GM23338 (cell line): ENCODE results near the gene MLST8. TPM values are rescaled to one million over a fixed set of nuclear protein-coding genes. Genes with fewer than 3 reads are reported as not detected.

Experiments used
- ATAC-seq: fragments of 200-7000 bp; cut with Tn5 transposase; 3 replicates; pipeline ENCODE4 v1.9.1; 2020
- DNase-seq: peaks from one replicate; pipeline ENCODE4 v3.0.0-alpha.2; 2015; ENCODE audit warnings: low spot score
- H2AFZ ChIP-seq: fragments of 200-600 bp; sonication (generic); 2 replicates; pipeline ENCODE4 v1.8.0; 2016; ENCODE audit warnings: antibody characterized with exemption, mild to moderate bottlenecking, moderate library complexity
- H3F3A ChIP-seq: fragments of 200-600 bp; sonication (generic); replicated peaks from 2 replicates; pipeline ENCODE4 v1.8.0; 2017; ENCODE audit warnings: antibody characterized with exemption, mixed run types, low read depth
- H3K27ac ChIP-seq: fragments of 200-600 bp; sonication (generic); 2 replicates; pipeline ENCODE4 v1.6.1; 2016; ENCODE audit warnings: low read depth
- H3K27me3 ChIP-seq: fragments of 200-600 bp; sonication (generic); 2 replicates; pipeline ENCODE4 v1.8.0; 2016; ENCODE audit warnings: mild to moderate bottlenecking, mixed run types, moderate library complexity; ENCODE audit not compliant: insufficient read depth
- H3K36me3 ChIP-seq: fragments of 200-600 bp; sonication (generic); 2 replicates; pipeline ENCODE4 v1.8.0; 2016; ENCODE audit warnings: mild to moderate bottlenecking; ENCODE audit not compliant: insufficient read depth
- H3K4me1 ChIP-seq: fragments of 200-600 bp; sonication (generic); 2 replicates; pipeline ENCODE4 v1.8.0; 2016; ENCODE audit warnings: mild to moderate bottlenecking, moderate library complexity; ENCODE audit not compliant: insufficient read depth
- H3K4me2 ChIP-seq: fragments of 200-600 bp; sonication (generic); 2 replicates; pipeline ENCODE4 v1.7.1; 2017; ENCODE audit warnings: mixed run types
- H3K4me3 ChIP-seq: fragments of 200-600 bp; sonication (generic); 2 replicates; pipeline ENCODE4 v1.6.1; 2016; ENCODE audit warnings: mixed run types
- H3K79me2 ChIP-seq: fragments of 200-600 bp; sonication (generic); replicated peaks from 2 replicates; pipeline ENCODE4 v1.8.0; 2017; ENCODE audit warnings: mild to moderate bottlenecking; ENCODE audit not compliant: insufficient read depth
- H3K9me2 ChIP-seq: fragments of 200-600 bp; sonication (generic); 2 replicates; pipeline ENCODE4 v1.8.0; 2017; ENCODE audit not compliant: insufficient read depth
- H4K20me1 ChIP-seq: fragments of 200-600 bp; sonication (generic); replicated peaks from 2 replicates; pipeline ENCODE4 v1.8.0; 2017; ENCODE audit warnings: mild to moderate bottlenecking; ENCODE audit not compliant: insufficient read depth
- H3K27ac Mint-ChIP-seq: 2 replicates; pipeline ENCODE4 v1.8.0; 2020; ENCODE audit warnings: inconsistent platforms, mild to moderate bottlenecking, moderate library complexity, mixed read lengths
- H3K27me3 Mint-ChIP-seq: 3 replicates; pipeline ENCODE4 v1.8.0; 2022; ENCODE audit warnings: low read depth, mild to moderate bottlenecking, moderate library complexity, mixed read lengths, inconsistent platforms; ENCODE audit not compliant: insufficient read depth, poor library complexity
- H3K36me3 Mint-ChIP-seq: 3 replicates; pipeline ENCODE4 v1.8.0; 2021; ENCODE audit warnings: low read depth, mild to moderate bottlenecking, inconsistent platforms, moderate library complexity, mixed read lengths
- H3K4me1 Mint-ChIP-seq: 3 replicates; pipeline ENCODE4 v1.8.0; 2020; ENCODE audit warnings: mild to moderate bottlenecking, inconsistent platforms, mixed read lengths
- H3K4me3 Mint-ChIP-seq: 3 replicates; pipeline ENCODE4 v1.8.0; 2021; ENCODE audit warnings: moderate library complexity, mild to moderate bottlenecking, inconsistent platforms, mixed read lengths
- H3K9me3 Mint-ChIP-seq: 3 replicates; pipeline ENCODE4 v1.8.0; 2020; ENCODE audit warnings: moderate library complexity, mild to moderate bottlenecking, inconsistent platforms, mixed read lengths
- CREB1 ChIP-seq: fragments of 250-450 bp; sonication (Bioruptor Pico); IDR thresholded peaks from 2 replicates; pipeline ENCODE4 v1.5.0; 2020; ENCODE audit warnings: low read depth, mild to moderate bottlenecking, moderate library complexity
- CTCF ChIP-seq, 2 experiments: fragments of 200-600 bp in 1 of 2; sonication (generic) in 1 of 2; conservative IDR thresholded peaks; 2 replicates each; pipeline versions ENCODE4 v1.5.1 to v1.6.1; 2016 to 2017; ENCODE audit warnings: antibody characterized with exemption in 2 of 2, low read depth in 2 of 2, mild to moderate bottlenecking in 2 of 2, moderate library complexity in 1 of 2
- ETS1 ChIP-seq: IDR thresholded peaks from 2 replicates; pipeline ENCODE4 v1.6.1; 2016; ENCODE audit warnings: antibody characterized with exemption
- EZH2 ChIP-seq: fragments of 200-600 bp; sonication (generic); IDR thresholded peaks from one replicate; pipeline ENCODE4 v1.8.0; 2017; ENCODE audit warnings: antibody characterized with exemption, mild to moderate bottlenecking, low read depth; ENCODE audit not compliant: unreplicated experiment
- EZH2phosphoT487 ChIP-seq: fragments of 200-600 bp; sonication (generic); IDR thresholded peaks from one replicate; pipeline ENCODE4 v1.8.1; 2018; ENCODE audit warnings: antibody characterized with exemption; ENCODE audit not compliant: unreplicated experiment
- JUNB ChIP-seq: IDR thresholded peaks from one replicate; pipeline ENCODE4 v1.6.1; 2016; ENCODE audit warnings: antibody characterized with exemption; ENCODE audit not compliant: unreplicated experiment
- NANOG ChIP-seq: IDR thresholded peaks from 2 replicates; pipeline ENCODE4 v1.6.1; 2016; ENCODE audit warnings: antibody characterized with exemption, borderline replicate concordance
- POLR2AphosphoS5 ChIP-seq: IDR thresholded peaks from 2 replicates; pipeline ENCODE4 v1.6.1; 2016; ENCODE audit warnings: antibody characterized with exemption, low read depth
- REST ChIP-seq: IDR thresholded peaks from one replicate; pipeline ENCODE4 v1.6.1; 2018; ENCODE audit warnings: antibody characterized with exemption; ENCODE audit not compliant: unreplicated experiment
- STAT1 ChIP-seq: IDR thresholded peaks from one replicate; pipeline ENCODE4 v1.6.1; 2016; ENCODE audit warnings: antibody characterized with exemption; ENCODE audit not compliant: unreplicated experiment
- ZNF114 ChIP-seq: fragments of 250-450 bp; sonication (Bioruptor Pico); IDR thresholded peaks from 2 replicates; pipeline ENCODE4 v1.5.0; 2020; ENCODE audit warnings: mild to moderate bottlenecking, moderate library complexity
- ZNF331 ChIP-seq: fragments of 250-450 bp; sonication (Bioruptor Pico); IDR thresholded peaks from 2 replicates; pipeline ENCODE4 v1.5.0; 2020; ENCODE audit warnings: low read depth, mild to moderate bottlenecking, moderate library complexity
- ZNF462 ChIP-seq: fragments of 250-450 bp; sonication (Bioruptor Pico); IDR thresholded peaks from 2 replicates; pipeline ENCODE4 v1.5.0; 2020; ENCODE audit warnings: mild to moderate bottlenecking, moderate library complexity
- polyA plus RNA-seq: library from polyadenylated mRNA; unstranded; fragments of >200 nt; fragmentation: Nextera tagmentation; extraction: Ambion mirVana; gene quantifications from 2 replicates; pipeline ENCODE4 v1.2.1, GENCODE V29; 2016
- total RNA-seq: library from RNA; depleted of rRNA; stranded (reverse); fragments of >200 nt; shearing (Covaris generic); gene quantifications from 2 replicates; pipeline ENCODE4 v1.2.3, GENCODE V29; 2014

MLST8 gene
- total and polyA plus RNA-seq, 2 experiments from 2014 or later = 58.8 to 138 TPM

- H4K20me1 ChIP-seq = no peaks in the 10 kb centered on the region; the same call in 1 of the 2 replicates
- no peak for ATAC-seq
- H3K9me2 ChIP-seq = no peaks in the 10 kb centered on the region
- no peak overlapping the region for H3K27ac ChIP-seq
- H3K4me3 ChIP-seq = no peak overlapping the region
- no peaks in the 10 kb centered on the region for H3K9me3 Mint-ChIP-seq
- no peaks in the 10 kb centered on the region for H3K27me3 ChIP-seq
- peaks cover 12% of the 10 kb centered on the region; the same call in 1 of the 2 replicates for H3F3A ChIP-seq
- H3K4me3 Mint-ChIP-seq = no peak overlapping the region
- H3K4me2 ChIP-seq = no peak overlapping the region
- no peaks in the 10 kb centered on the region; the same call in 1 of the 2 replicates for H3K36me3 ChIP-seq
- H3K27me3 Mint-ChIP-seq = peaks cover 9% of the 10 kb centered on the region
- DNase-seq = no peak
- TF ChIP-seq ZNF114 (CRISPR knock-in tag) = no peak
- no peak for TF ChIP-seq ZNF331 (CRISPR knock-in tag)
- no peak for TF ChIP-seq NANOG
- no peak for TF ChIP-seq POLR2AphosphoS5
- no peak for TF ChIP-seq STAT1
- TF ChIP-seq REST = no peak
- TF ChIP-seq ETS1 = no peak
- no peak for TF ChIP-seq JUNB
- no peak for TF ChIP-seq ZNF462 (CRISPR knock-in tag)
- TF ChIP-seq CREB1 (CRISPR knock-in tag) = no peak
- TF ChIP-seq EZH2 = no peak
- no peak for TF ChIP-seq EZH2phosphoT487
- TF ChIP-seq CTCF (conservative IDR thresholded peaks at IDR 0.05; ENCODE audit: low read depth in 2 of 2) = no peak
- H3K27ac Mint-ChIP-seq = peak overlapping the region; percentile 36; the same call in 1 of the 2 replicates
- H3K4me1 Mint-ChIP-seq = peaks cover 2% of the 10 kb centered on the region; the same call in 2 of the 3 replicates
- H2AFZ ChIP-seq = no peak overlapping the region
- H3K4me1 ChIP-seq = no peaks in the 10 kb centered on the region
- H3K79me2 ChIP-seq = no peaks in the 10 kb centered on the region; the same call in none of the 2 replicates
- H3K36me3 Mint-ChIP-seq = peaks cover 34% of the 10 kb centered on the region
Measured at GRCh38 chr16:2171601-2172178, 33.6 kb upstream of the MLST8 start.
